Neural cell (in vitro differentiated cells): ENCODE measurements around the gene LCT. TPM values are rescaled to one million over a fixed set of nuclear protein-coding genes. Genes with fewer than 3 reads are reported as not detected.

Source experiments
- H2AFZ ChIP-seq: fragments of 200-600, 300-800 bp; sonication (generic), shearing (Covaris generic); 2 replicates; pipeline ENCODE4 v1.6.0; 2014; ENCODE audit warnings: low read depth, mild to moderate bottlenecking, antibody characterized with exemption, low read length, moderate library complexity
- H3F3A ChIP-seq: fragments of 200-600 bp; shearing (Covaris generic); 2 replicates; pipeline ENCODE4 v1.6.1; 2016; ENCODE audit warnings: mild to moderate bottlenecking, moderate library complexity, mixed read lengths, antibody characterized with exemption, low read length; ENCODE audit not compliant: insufficient read depth, poor library complexity, severe bottlenecking
- H3K27ac ChIP-seq: fragments of 200-600, 300-800 bp; sonication (generic), shearing (Covaris generic); 2 replicates; pipeline ENCODE4 v1.5.1; 2014; ENCODE audit warnings: mild to moderate bottlenecking, low read length, moderate library complexity
- H3K27me3 ChIP-seq: fragments of 300-800, 200-600 bp; sonication (generic), shearing (Covaris generic); 2 replicates; pipeline ENCODE4 v1.6.0; 2014; ENCODE audit warnings: mild to moderate bottlenecking, low read depth, low read length, moderate library complexity; ENCODE audit not compliant: insufficient read depth
- H3K36me3 ChIP-seq: fragments of 300-800, 200-600 bp; sonication (generic), shearing (Covaris generic); 2 replicates; pipeline ENCODE4 v1.5.1; 2014; ENCODE audit warnings: mild to moderate bottlenecking, antibody characterized with exemption, low read length, moderate library complexity; ENCODE audit not compliant: insufficient read depth
- H3K4me2 ChIP-seq: fragments of 300-800, 200-600 bp; sonication (generic), shearing (Covaris generic); 2 replicates; pipeline ENCODE4 v1.6.0; 2014; ENCODE audit warnings: mild to moderate bottlenecking, low read length
- H3K4me3 ChIP-seq: fragments of 300-800, 200-600 bp; sonication (generic), shearing (Covaris generic); 2 replicates; pipeline ENCODE4 v1.5.1; 2014; ENCODE audit warnings: mild to moderate bottlenecking, low read length, moderate library complexity
- H3K79me2 ChIP-seq: fragments of 200-600 bp; shearing (Covaris generic); replicated peaks from 2 replicates; pipeline ENCODE4 v1.6.0; 2014; ENCODE audit warnings: mild to moderate bottlenecking, low read length, moderate library complexity; ENCODE audit not compliant: insufficient read depth
- H3K9ac ChIP-seq: fragments of 300-800, 200-600 bp; sonication (generic), shearing (Covaris generic); 2 replicates; pipeline ENCODE4 v1.6.1; 2016; ENCODE audit warnings: mild to moderate bottlenecking, low read length, mixed read lengths
- H3K9me2 ChIP-seq: fragments of 200-600 bp; shearing (Covaris generic); 2 replicates; pipeline ENCODE4 v1.6.1; 2016; ENCODE audit warnings: mild to moderate bottlenecking, low read length, mixed read lengths; ENCODE audit not compliant: insufficient read depth
- H3K9me3 ChIP-seq: fragments of 200-600, 300-800 bp; sonication (generic), shearing (Covaris generic); 2 replicates; pipeline ENCODE4 v1.6.1; 2016; ENCODE audit warnings: mild to moderate bottlenecking, mixed run types, low read length, moderate library complexity, mixed read lengths
- H4K20me1 ChIP-seq: fragments of 200-600 bp; shearing (Covaris generic); 2 replicates; pipeline ENCODE4 v1.6.1; 2016; ENCODE audit warnings: mild to moderate bottlenecking, mixed run types; ENCODE audit not compliant: insufficient read depth
- CTCF ChIP-seq: fragments of 450-650 bp; IDR thresholded peaks from 2 replicates; pipeline ENCODE4 v1.5.1; 2014; ENCODE audit warnings: antibody characterized with exemption, mild to moderate bottlenecking, moderate library complexity; ENCODE audit not compliant: poor library complexity, severe bottlenecking
- EP300 ChIP-seq: fragments of 450-650 bp; conservative IDR thresholded peaks from 2 replicates; pipeline ENCODE4 v1.6.1; 2014; ENCODE audit warnings: antibody characterized with exemption, mild to moderate bottlenecking, moderate library complexity; ENCODE audit not compliant: poor library complexity, severe bottlenecking
- EZH2 ChIP-seq: fragments of 200-600, 300-800 bp; shearing (Covaris generic), sonication (generic); IDR thresholded peaks from 2 replicates; pipeline ENCODE4 v1.6.1; 2014; ENCODE audit warnings: antibody characterized with exemption, low read length, borderline replicate concordance, mild to moderate bottlenecking; ENCODE audit not compliant: insufficient read depth, poor library complexity, severe bottlenecking
- MXI1 ChIP-seq: fragments of 450-650 bp; conservative IDR thresholded peaks from 2 replicates; pipeline ENCODE4 v1.6.1; 2014; ENCODE audit warnings: antibody characterized with exemption, mild to moderate bottlenecking; ENCODE audit not compliant: poor library complexity, severe bottlenecking
- POLR2AphosphoS5 ChIP-seq: IDR thresholded peaks from 2 replicates; pipeline ENCODE4 v1.6.1; 2012
- RAD21 ChIP-seq: fragments of 450-650 bp; conservative IDR thresholded peaks from 2 replicates; pipeline ENCODE4 v1.6.1; 2014; ENCODE audit warnings: antibody characterized with exemption, mild to moderate bottlenecking, moderate library complexity
- REST ChIP-seq: IDR thresholded peaks from 2 replicates; pipeline ENCODE4 v1.6.1; 2012; ENCODE audit warnings: borderline replicate concordance
- SMC3 ChIP-seq: fragments of 450-650 bp; conservative IDR thresholded peaks from 2 replicates; pipeline ENCODE4 v1.6.1; 2014; ENCODE audit warnings: antibody characterized with exemption, mild to moderate bottlenecking, moderate library complexity; ENCODE audit not compliant: poor library complexity
- TAF1 ChIP-seq: IDR thresholded peaks from 2 replicates; pipeline ENCODE4 v1.6.1; 2012; ENCODE audit warnings: low read depth
- polyA plus RNA-seq: library from polyadenylated mRNA; depleted of rRNA; stranded (reverse); fragments of >200 nt; gene quantifications from 2 replicates; pipeline ENCODE4 v1.2.3, GENCODE V29; 2014

Gene LCT
- polyA plus RNA-seq, 1 donor from 2014 or later = not detected

GRCh38 chr2:135875491-135876065 is 38.6 kb upstream of the LCT start:
- Histone ChIP-seq H3K9me2 (no peaks in the 10 kb centered on the region), H3K9me3 (no peaks in the 10 kb centered on the region), H3K9ac (peak overlapping the region; percentile 55), H3K4me3 (peak overlapping the region; percentile 90), H3K36me3 (no peaks in the 10 kb centered on the region), H3K27ac (no peak overlapping the region), H3K79me2 (peaks cover 4% of the 10 kb centered on the region), H3F3A (no peaks in the 10 kb centered on the region), H4K20me1 (no peaks in the 10 kb centered on the region), H3K27me3 (no peaks in the 10 kb centered on the region), H3K4me2 (peak overlapping the region; percentile 91), H2AFZ (peak overlapping the region; percentile 40)
- TF ChIP-seq SMC3 (no peak), POLR2AphosphoS5 (no peak), EZH2 (no peak), EP300 (no peak), MXI1 (no peak), REST (no peak), TAF1 (no peak), RAD21 (no peak), CTCF (no peak)

- Histone ChIP-seq H3K27me3 (no peaks in the 10 kb centered on the region), H3F3A (no peaks in the 10 kb centered on the region), H3K4me2 (no peak overlapping the region), H3K9me2 (no peaks in the 10 kb centered on the region), H2AFZ (no peak overlapping the region), H3K36me3 (no peaks in the 10 kb centered on the region), H3K9me3 (no peaks in the 10 kb centered on the region), H3K9ac (no peak overlapping the region), H3K4me3 (peak overlapping the region; percentile 90), H3K27ac (no peak overlapping the region), H3K79me2 (peaks cover 4% of the 10 kb centered on the region), H4K20me1 (no peaks in the 10 kb centered on the region)
- TF ChIP-seq EZH2 = no peak
- no peak for TF ChIP-seq POLR2AphosphoS5
- TF ChIP-seq SMC3 = no peak
- no peak for TF ChIP-seq TAF1
- no peak for TF ChIP-seq RAD21
- TF ChIP-seq CTCF = no peak
- no peak for TF ChIP-seq MXI1
- no peak for TF ChIP-seq REST
- no peak for TF ChIP-seq EP300
These were observed 37.9 kb upstream of the LCT start for GRCh38 chr2:135874777-135875365.
